22Rv1 (cell line): ENCODE data around the gene ATP2C2.
"Not testable (repeated sequence)": the region's sequence is repeated elsewhere in the genome, so short reads cannot be mapped to it uniquely, and the experiment has no call there.

Experiments used
- H3K27ac ChIP-seq: fragments of 450-650 bp; 2 replicates; pipeline ENCODE4 v1.5.1; 2017
- ZFX ChIP-seq: fragments of 450-650 bp; IDR thresholded peaks from 2 replicates; pipeline ENCODE4 v1.6.1; 2017; ENCODE audit warnings: antibody characterized with exemption, borderline replicate concordance
- TF ChIP-seq, protein P1 (sequence below): fragments of 450-650 bp; IDR thresholded peaks from 2 replicates; pipeline ENCODE4 v1.5.1; 2017; ENCODE audit warnings: mild to moderate bottlenecking

ATP2C2 gene

DNA sequence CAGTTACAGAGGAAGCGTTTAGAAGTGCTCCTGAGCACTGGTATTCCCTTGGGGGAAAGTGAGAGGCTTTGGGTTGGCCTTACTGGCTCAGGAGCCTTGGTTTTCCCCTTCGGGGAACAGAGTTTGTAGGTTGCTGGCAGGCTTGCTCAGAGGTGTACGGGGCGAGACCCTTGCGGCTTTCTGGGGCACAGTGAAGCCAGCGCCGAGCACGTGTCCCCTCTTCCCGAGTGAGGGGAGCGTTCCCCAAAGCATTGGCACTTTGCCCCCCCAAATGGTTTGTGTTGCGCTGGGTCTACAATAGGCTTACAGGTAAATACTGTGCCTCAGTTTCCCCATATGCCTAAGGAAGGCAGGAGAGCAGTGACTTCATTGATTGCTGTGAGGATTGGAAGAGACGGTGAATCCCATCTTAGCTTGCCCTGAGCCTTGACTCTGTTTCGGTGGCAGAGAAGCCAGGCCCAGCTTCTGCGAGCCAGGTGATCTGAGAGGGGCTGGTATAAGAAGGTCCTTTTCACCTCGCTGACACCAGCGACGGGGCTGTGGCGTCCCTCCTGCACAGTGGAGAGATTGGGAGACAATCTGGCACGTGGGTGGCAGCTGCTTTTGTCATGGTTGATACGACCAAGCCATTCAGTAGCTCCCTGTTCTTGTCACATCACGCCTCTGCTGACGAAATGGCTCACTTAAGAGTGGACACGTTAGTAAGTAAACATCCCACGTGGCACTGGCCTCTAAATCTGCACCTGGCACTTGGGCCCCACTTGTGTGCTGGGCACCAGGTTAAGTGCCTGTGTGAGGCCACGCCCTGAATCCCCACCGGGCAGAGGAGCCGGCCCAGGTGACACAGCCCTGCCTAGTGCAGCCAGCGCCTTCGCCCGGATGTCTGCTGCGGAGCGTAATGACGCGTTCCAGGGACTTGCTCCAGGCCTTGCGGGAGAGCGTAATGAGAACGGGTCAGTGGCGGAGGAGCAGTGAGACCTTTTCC lies 81.1 kb downstream of the ATP2C2 start:
- TF ChIP-seq, protein P1, sequence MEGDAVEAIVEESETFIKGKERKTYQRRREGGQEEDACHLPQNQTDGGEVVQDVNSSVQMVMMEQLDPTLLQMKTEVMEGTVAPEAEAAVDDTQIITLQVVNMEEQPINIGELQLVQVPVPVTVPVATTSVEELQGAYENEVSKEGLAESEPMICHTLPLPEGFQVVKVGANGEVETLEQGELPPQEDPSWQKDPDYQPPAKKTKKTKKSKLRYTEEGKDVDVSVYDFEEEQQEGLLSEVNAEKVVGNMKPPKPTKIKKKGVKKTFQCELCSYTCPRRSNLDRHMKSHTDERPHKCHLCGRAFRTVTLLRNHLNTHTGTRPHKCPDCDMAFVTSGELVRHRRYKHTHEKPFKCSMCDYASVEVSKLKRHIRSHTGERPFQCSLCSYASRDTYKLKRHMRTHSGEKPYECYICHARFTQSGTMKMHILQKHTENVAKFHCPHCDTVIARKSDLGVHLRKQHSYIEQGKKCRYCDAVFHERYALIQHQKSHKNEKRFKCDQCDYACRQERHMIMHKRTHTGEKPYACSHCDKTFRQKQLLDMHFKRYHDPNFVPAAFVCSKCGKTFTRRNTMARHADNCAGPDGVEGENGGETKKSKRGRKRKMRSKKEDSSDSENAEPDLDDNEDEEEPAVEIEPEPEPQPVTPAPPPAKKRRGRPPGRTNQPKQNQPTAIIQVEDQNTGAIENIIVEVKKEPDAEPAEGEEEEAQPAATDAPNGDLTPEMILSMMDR: no peak
- no peak for TF ChIP-seq ZFX
- no peak overlapping the region for H3K27ac ChIP-seq

DNA sequence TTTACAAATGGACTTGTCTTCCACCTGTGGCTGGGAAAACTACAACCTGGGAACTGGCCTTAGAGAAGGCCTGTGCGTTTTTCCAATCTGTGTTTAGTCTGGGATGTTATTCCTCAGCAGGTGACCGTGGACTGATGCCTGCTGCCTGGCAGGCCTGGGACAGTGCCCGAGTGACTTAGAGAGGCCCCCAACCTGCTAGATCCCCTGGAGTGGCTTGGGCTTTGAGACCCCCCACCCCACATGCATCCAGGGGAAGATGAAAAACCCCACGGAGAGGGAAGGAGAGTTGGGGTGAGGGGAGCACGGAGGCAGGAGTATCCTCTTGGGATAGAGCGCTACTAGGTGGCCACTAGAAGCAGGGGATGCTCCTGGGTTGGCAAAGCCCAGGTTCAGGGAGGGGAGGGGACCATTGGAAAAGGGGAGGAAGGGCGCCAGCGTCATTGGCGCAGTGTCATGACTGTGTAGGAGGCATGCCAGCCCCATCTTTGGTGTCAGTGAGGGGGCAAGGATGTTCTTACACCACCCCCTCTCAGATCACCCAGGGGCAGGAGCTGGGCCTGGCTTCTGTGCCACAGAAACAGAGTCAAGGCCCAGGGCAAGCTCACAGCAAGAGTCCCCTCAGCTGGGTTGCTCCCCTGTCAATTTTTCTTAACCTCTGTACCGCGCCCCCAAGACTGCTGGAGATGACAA lies 82.0 kb downstream of the ATP2C2 start:
- no peak overlapping the region for H3K27ac ChIP-seq
- TF ChIP-seq, protein P1: no peak
- TF ChIP-seq ZFX: no peak

DNA sequence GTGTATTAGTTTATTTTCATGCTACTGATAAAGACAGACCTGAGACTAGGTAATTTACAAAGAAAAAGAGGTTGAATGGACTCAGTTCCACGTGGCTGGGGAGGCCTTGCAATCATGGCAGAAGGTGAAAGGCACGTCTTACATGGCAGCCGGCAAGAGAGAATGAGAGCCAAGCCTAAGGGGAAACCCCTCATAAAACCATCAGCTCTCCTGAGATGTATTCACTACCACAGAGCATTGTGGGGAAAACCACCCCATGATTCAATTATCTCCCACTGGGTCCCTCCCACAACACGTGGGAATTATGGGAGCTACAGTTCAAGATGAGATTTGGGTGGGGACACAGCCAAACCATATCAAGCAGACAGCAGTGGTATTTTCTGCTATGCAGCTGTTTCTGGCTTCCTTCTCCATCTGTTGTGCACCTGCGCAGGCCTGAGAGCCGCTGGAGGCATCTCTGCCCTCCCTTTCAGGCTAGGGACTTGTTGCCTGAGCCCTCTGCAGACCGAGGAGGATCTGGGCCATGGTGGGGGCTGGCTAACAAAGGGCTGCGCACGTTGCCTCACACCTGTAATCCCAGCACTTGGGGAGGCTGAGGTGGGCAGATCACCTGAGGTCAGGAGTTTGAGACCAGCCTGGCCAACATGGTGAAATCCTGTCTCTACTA lies 82.8 kb downstream of the ATP2C2 start:
- H3K27ac ChIP-seq: not testable (repeated sequence)

DNA sequence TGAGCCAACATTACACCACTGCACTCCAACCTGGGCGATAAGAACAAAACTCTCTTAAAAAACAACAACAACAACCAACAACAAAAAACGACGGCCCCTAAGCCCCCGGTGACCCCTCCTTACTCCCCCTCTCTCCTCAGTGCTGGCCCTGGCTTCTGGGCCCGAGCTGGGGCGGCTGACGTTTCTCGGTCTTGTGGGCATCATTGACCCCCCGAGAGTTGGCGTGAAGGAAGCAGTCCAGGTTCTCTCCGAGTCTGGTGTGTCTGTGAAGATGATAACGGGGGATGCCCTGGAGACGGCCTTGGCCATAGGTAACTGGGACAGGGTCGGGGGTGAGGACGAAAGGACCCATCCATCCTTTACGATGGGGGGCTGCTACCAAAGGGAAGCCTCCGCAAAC lies 83.4 kb downstream of the ATP2C2 start:
- no peak overlapping the region for H3K27ac ChIP-seq
- TF ChIP-seq, protein P1: no peak
- no peak for TF ChIP-seq ZFX

GRCh38 chr16:84453061-84453752 lies 84.9 kb downstream of the ATP2C2 start:
- no peak overlapping the region for H3K27ac ChIP-seq
- TF ChIP-seq ZFX: no peak
- TF ChIP-seq, protein P1: no peak

DNA sequence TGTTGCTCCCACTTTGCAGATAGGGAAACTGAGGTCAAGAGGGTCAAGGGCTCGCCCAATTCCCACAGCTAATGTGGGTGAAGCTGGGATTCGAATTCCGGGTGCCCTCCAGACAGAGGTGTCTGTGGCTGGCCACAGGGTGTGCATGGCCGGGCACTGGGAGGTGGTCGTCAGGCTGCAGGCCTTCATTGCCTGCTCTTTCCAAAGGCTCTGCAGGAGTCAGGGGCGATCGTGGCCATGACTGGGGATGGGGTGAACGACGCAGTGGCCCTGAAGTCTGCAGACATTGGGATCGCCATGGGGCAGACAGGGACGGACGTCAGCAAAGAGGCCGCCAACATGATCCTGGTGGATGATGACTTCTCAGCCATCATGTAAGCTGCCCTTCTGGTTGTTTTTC lies 86.3 kb downstream of the ATP2C2 start:
- no peak overlapping the region for H3K27ac ChIP-seq
- no peak for TF ChIP-seq ZFX
- TF ChIP-seq, protein P1: no peak

DNA sequence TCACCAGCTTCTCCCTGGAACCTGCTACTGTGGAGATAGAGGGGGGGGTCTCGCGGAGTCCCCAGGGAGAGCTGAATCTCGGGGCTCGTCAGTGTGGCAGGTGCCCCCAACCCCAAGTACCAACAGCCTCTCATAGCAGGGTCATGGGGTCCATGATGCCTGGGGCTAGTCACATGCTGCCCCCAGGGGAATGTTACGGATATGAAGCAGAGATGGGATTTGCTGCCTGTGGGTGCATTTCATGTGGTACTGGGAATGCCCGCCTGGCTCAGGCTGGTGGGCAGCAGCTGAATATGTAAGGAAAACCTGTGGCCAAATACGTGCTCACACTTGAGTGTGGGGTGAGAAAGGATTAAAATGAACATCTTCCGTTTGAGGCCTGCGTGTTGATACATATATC lies 86.7 kb downstream of the ATP2C2 start:
- TF ChIP-seq, protein P1: no peak
- no peak for TF ChIP-seq ZFX
- no peak overlapping the region for H3K27ac ChIP-seq
